ENCODE measurements around the gene CTNNA2.

CTNNA2 gene

GRCh38 chr2:80643598-80643997 lies 1130.7 kb downstream of the CTNNA2 start:
- H2BK120ac ChIP-seq (ENCODE audit: insufficient read depth, low read length, poor library complexity), result no peak overlapping the region
- H2AFZ ChIP-seq (ENCODE audit: insufficient read depth, low read length, poor library complexity), result no peak overlapping the region
- no peak overlapping the region for H2BK12ac ChIP-seq (ENCODE audit: low read length)
- H2AK5ac ChIP-seq (ENCODE audit: low read length), result no peak overlapping the region
- no peaks in the 10 kb centered on the region for H3K4me1 ChIP-seq (ENCODE audit: control insufficient read depth in 1 of 2, insufficient read depth in 2 of 2, low read length in 2 of 2)
- no peaks in the 10 kb centered on the region for H3K79me1 ChIP-seq (ENCODE audit: low read length)
- H3K23ac ChIP-seq (ENCODE audit: low read length), result no peak overlapping the region
- no peaks in the 10 kb centered on the region for H3K79me2 ChIP-seq (ENCODE audit: control insufficient read depth, insufficient read depth, low read length, poor library complexity)
- no peak overlapping the region for H3K14ac ChIP-seq (ENCODE audit: low read length)
- H3K4me2 ChIP-seq (ENCODE audit: low read length), result no peak overlapping the region
- H3K36me3 ChIP-seq (ENCODE audit: control insufficient read depth in 1 of 2, insufficient read depth in 2 of 2, low read length in 2 of 2), result no peaks in the 10 kb centered on the region
- no peak overlapping the region for H2BK5ac ChIP-seq (ENCODE audit: low read depth, low read length, poor library complexity)
- H4K91ac ChIP-seq (ENCODE audit: low read depth, low read length), result no peak overlapping the region
- H3K27ac ChIP-seq (ENCODE audit: low read depth, low read length), result no peak overlapping the region
- H3K9me3 ChIP-seq (ENCODE audit: insufficient read depth, low read depth, low read length), result no peaks in the 10 kb centered on the region
- H3K4me3 ChIP-seq (ENCODE audit: low read depth, low read length), result no peak overlapping the region
- no peak overlapping the region for H4K12ac ChIP-seq (ENCODE audit: low read depth, low read length)
- no peak overlapping the region for H4K8ac ChIP-seq (ENCODE audit: low read depth, low read length)
- no peaks in the 10 kb centered on the region for H3K27me3 ChIP-seq (ENCODE audit: insufficient read depth, low read length)
- DNase-seq, result no peak
- no peak overlapping the region for H3K9ac ChIP-seq (ENCODE audit: low read length)
- H3K4ac ChIP-seq (ENCODE audit: low read depth, low read length), result no peak overlapping the region
- no peak overlapping the region for H3K18ac ChIP-seq (ENCODE audit: low read length)

- Histone ChIP-seq H2BK120ac (ENCODE audit: insufficient read depth, low read length, poor library complexity) (no peak overlapping the region), H4K91ac (ENCODE audit: low read depth, low read length) (no peak overlapping the region), H3K18ac (ENCODE audit: low read length) (no peak overlapping the region), H3K79me1 (ENCODE audit: low read length) (no peaks in the 10 kb centered on the region), H2BK5ac (ENCODE audit: low read depth, low read length, poor library complexity) (no peak overlapping the region), H3K4me3 (ENCODE audit: low read depth, low read length) (no peak overlapping the region), H3K36me3 (ENCODE audit: control insufficient read depth in 1 of 2, insufficient read depth in 2 of 2, low read length in 2 of 2) (no peaks in the 10 kb centered on the region), H3K4me1 (ENCODE audit: control insufficient read depth in 1 of 2, insufficient read depth in 2 of 2, low read length in 2 of 2) (no peaks in the 10 kb centered on the region), H3K14ac (ENCODE audit: low read length) (no peak overlapping the region), H4K12ac (ENCODE audit: low read depth, low read length) (no peak overlapping the region), H4K8ac (ENCODE audit: low read depth, low read length) (no peak overlapping the region), H2AFZ (ENCODE audit: insufficient read depth, low read length, poor library complexity) (no peak overlapping the region), H3K9ac (ENCODE audit: low read length) (no peak overlapping the region), H3K23ac (ENCODE audit: low read length) (no peak overlapping the region), H3K4me2 (ENCODE audit: low read length) (no peak overlapping the region), H3K4ac (ENCODE audit: low read depth, low read length) (no peak overlapping the region), H3K27ac (ENCODE audit: low read depth, low read length) (no peak overlapping the region), H2BK12ac (ENCODE audit: low read length) (no peak overlapping the region), H3K9me3 (ENCODE audit: insufficient read depth, low read depth, low read length) (no peaks in the 10 kb centered on the region), H3K79me2 (ENCODE audit: control insufficient read depth, insufficient read depth, low read length, poor library complexity) (no peaks in the 10 kb centered on the region), H3K27me3 (ENCODE audit: insufficient read depth, low read length) (no peaks in the 10 kb centered on the region), H2AK5ac (ENCODE audit: low read length) (no peak overlapping the region)
- no peak for DNase-seq
- WGBS (ENCODE audit: extremely low coverage, insufficient coverage, insufficient read length), result no CpG with 5 or more reads among the region's 1 CpG
Observed at GRCh38 chr2:80651435-80651834, 1138.6 kb downstream of the CTNNA2 start.

- Histone ChIP-seq H3K79me1 (ENCODE audit: low read length) (no peaks in the 10 kb centered on the region), H3K23ac (ENCODE audit: low read length) (no peak overlapping the region), H3K79me2 (ENCODE audit: control insufficient read depth, insufficient read depth, low read length, poor library complexity) (no peaks in the 10 kb centered on the region), H2BK12ac (ENCODE audit: low read length) (no peak overlapping the region), H2BK5ac (ENCODE audit: low read depth, low read length, poor library complexity) (no peak overlapping the region), H3K36me3 (ENCODE audit: control insufficient read depth in 1 of 2, insufficient read depth in 2 of 2, low read length in 2 of 2) (no peaks in the 10 kb centered on the region), H4K91ac (ENCODE audit: low read depth, low read length) (no peak overlapping the region), H3K9me3 (ENCODE audit: insufficient read depth, low read depth, low read length) (no peaks in the 10 kb centered on the region), H3K27me3 (ENCODE audit: insufficient read depth, low read length) (no peaks in the 10 kb centered on the region), H3K4me2 (ENCODE audit: low read length) (no peak overlapping the region), H3K4me3 (ENCODE audit: low read depth, low read length) (no peak overlapping the region), H3K27ac (ENCODE audit: low read depth, low read length) (no peak overlapping the region), H2AFZ (ENCODE audit: insufficient read depth, low read length, poor library complexity) (no peak overlapping the region), H4K8ac (ENCODE audit: low read depth, low read length) (no peak overlapping the region), H3K14ac (ENCODE audit: low read length) (no peak overlapping the region), H3K4me1 (ENCODE audit: control insufficient read depth in 1 of 2, insufficient read depth in 2 of 2, low read length in 2 of 2) (no peaks in the 10 kb centered on the region), H3K4ac (ENCODE audit: low read depth, low read length) (no peak overlapping the region), H3K18ac (ENCODE audit: low read length) (no peak overlapping the region), H2AK5ac (ENCODE audit: low read length) (no peak overlapping the region), H2BK120ac (ENCODE audit: insufficient read depth, low read length, poor library complexity) (no peak overlapping the region), H3K9ac (ENCODE audit: low read length) (no peak overlapping the region), H4K12ac (ENCODE audit: low read depth, low read length) (no peak overlapping the region)
- no CpG with 5 or more reads among the region's 1 CpG for WGBS (ENCODE audit: extremely low coverage, insufficient coverage, insufficient read length)
- DNase-seq, result no peak
Observed at GRCh38 chr2:80655265-80655664, 1142.4 kb downstream of the CTNNA2 start.

- Histone ChIP-seq H3K79me2 (ENCODE audit: control insufficient read depth, insufficient read depth, low read length, poor library complexity) (no peaks in the 10 kb centered on the region), H2AK5ac (ENCODE audit: low read length) (no peak overlapping the region), H3K27ac (ENCODE audit: low read depth, low read length) (no peak overlapping the region), H3K14ac (ENCODE audit: low read length) (no peak overlapping the region), H3K9ac (ENCODE audit: low read length) (no peak overlapping the region), H3K4me3 (ENCODE audit: low read depth, low read length) (no peak overlapping the region), H2AFZ (ENCODE audit: insufficient read depth, low read length, poor library complexity) (no peak overlapping the region), H3K18ac (ENCODE audit: low read length) (no peak overlapping the region), H3K4me2 (ENCODE audit: low read length) (no peak overlapping the region), H4K12ac (ENCODE audit: low read depth, low read length) (no peak overlapping the region), H3K23ac (ENCODE audit: low read length) (no peak overlapping the region), H3K79me1 (ENCODE audit: low read length) (no peaks in the 10 kb centered on the region), H2BK5ac (ENCODE audit: low read depth, low read length, poor library complexity) (no peak overlapping the region), H3K27me3 (ENCODE audit: insufficient read depth, low read length) (no peaks in the 10 kb centered on the region), H2BK12ac (ENCODE audit: low read length) (no peak overlapping the region), H3K36me3 (ENCODE audit: control insufficient read depth in 1 of 2, insufficient read depth in 2 of 2, low read length in 2 of 2) (no peaks in the 10 kb centered on the region), H3K4ac (ENCODE audit: low read depth, low read length) (no peak overlapping the region), H3K9me3 (ENCODE audit: insufficient read depth, low read depth, low read length) (no peaks in the 10 kb centered on the region), H4K8ac (ENCODE audit: low read depth, low read length) (no peak overlapping the region), H4K91ac (ENCODE audit: low read depth, low read length) (no peak overlapping the region), H2BK120ac (ENCODE audit: insufficient read depth, low read length, poor library complexity) (no peak overlapping the region), H3K4me1 (ENCODE audit: control insufficient read depth in 1 of 2, insufficient read depth in 2 of 2, low read length in 2 of 2) (no peaks in the 10 kb centered on the region)
- no peak for DNase-seq
- WGBS (ENCODE audit: extremely low coverage, insufficient coverage, insufficient read length), result no CpG with 5 or more reads among the region's 4 CpGs
Observed at GRCh38 chr2:80670763-80671162, 1157.9 kb downstream of the CTNNA2 start.

- Histone ChIP-seq H4K91ac (ENCODE audit: low read depth, low read length) (no peak overlapping the region), H3K4me1 (ENCODE audit: control insufficient read depth in 1 of 2, insufficient read depth in 2 of 2, low read length in 2 of 2) (no peaks in the 10 kb centered on the region)
- no peak for DNase-seq
Observed at GRCh38 chr2:80687524-80687923, 1174.7 kb downstream of the CTNNA2 start.

More at GRCh38 chr2:80687524-80687923, 1174.7 kb downstream of the CTNNA2 start:
- no peaks in the 10 kb centered on the region for H3K9me3 ChIP-seq (ENCODE audit: insufficient read depth, low read depth, low read length)
- H4K12ac ChIP-seq (ENCODE audit: low read depth, low read length), result no peak overlapping the region
- no peaks in the 10 kb centered on the region for H3K79me2 ChIP-seq (ENCODE audit: control insufficient read depth, insufficient read depth, low read length, poor library complexity)
- H3K4ac ChIP-seq (ENCODE audit: low read depth, low read length), result no peak overlapping the region
- H3K9ac ChIP-seq (ENCODE audit: low read length), result no peak overlapping the region
- H3K4me2 ChIP-seq (ENCODE audit: low read length), result no peak overlapping the region
- no peaks in the 10 kb centered on the region for H3K36me3 ChIP-seq (ENCODE audit: control insufficient read depth in 1 of 2, insufficient read depth in 2 of 2, low read length in 2 of 2)
- no peak overlapping the region for H3K23ac ChIP-seq (ENCODE audit: low read length)
- H3K27ac ChIP-seq (ENCODE audit: low read depth, low read length), result no peak overlapping the region
- H3K79me1 ChIP-seq (ENCODE audit: low read length), result no peaks in the 10 kb centered on the region
- H4K8ac ChIP-seq (ENCODE audit: low read depth, low read length), result no peak overlapping the region
- no peak overlapping the region for H3K18ac ChIP-seq (ENCODE audit: low read length)
- no peak overlapping the region for H2BK120ac ChIP-seq (ENCODE audit: insufficient read depth, low read length, poor library complexity)
- H2BK5ac ChIP-seq (ENCODE audit: low read depth, low read length, poor library complexity), result no peak overlapping the region
- no peak overlapping the region for H2AFZ ChIP-seq (ENCODE audit: insufficient read depth, low read length, poor library complexity)
- H3K27me3 ChIP-seq (ENCODE audit: insufficient read depth, low read length), result no peaks in the 10 kb centered on the region
- no peak overlapping the region for H2AK5ac ChIP-seq (ENCODE audit: low read length)
- no peak overlapping the region for H3K14ac ChIP-seq (ENCODE audit: low read length)
- no peak overlapping the region for H3K4me3 ChIP-seq (ENCODE audit: low read depth, low read length)
- no peak overlapping the region for H2BK12ac ChIP-seq (ENCODE audit: low read length)
